OCI-LY1 (cell line): ENCODE measurements around the gene SSBP2.
A peak's percentile ranks its signal among the peaks of the same experiment; 100 is the strongest.

Experiments used
- H2AFZ ChIP-seq: fragments of 200-600 bp; sonication (generic), shearing (Covaris generic); 2 replicates; pipeline ENCODE4 v1.6.0; 2014; ENCODE audit warnings: antibody characterized with exemption, mild to moderate bottlenecking, low read length
- H3F3A ChIP-seq: fragments of 200-600 bp; sonication (generic), shearing (Covaris generic); 2 replicates; pipeline ENCODE4 v1.6.0; 2014; ENCODE audit warnings: mild to moderate bottlenecking, antibody characterized with exemption, low read length, moderate library complexity; ENCODE audit not compliant: insufficient read depth
- H3K27ac ChIP-seq: fragments of 200-600 bp; sonication (generic); 2 replicates; pipeline ENCODE4 v1.5.1; 2014; ENCODE audit warnings: low read length, mixed run types, mild to moderate bottlenecking, low read depth; ENCODE audit not compliant: poor library complexity, severe bottlenecking
- H3K27me3 ChIP-seq: fragments of 200-600 bp; sonication (generic); 2 replicates; pipeline ENCODE4 v1.6.0; 2014; ENCODE audit warnings: antibody characterized with exemption, mild to moderate bottlenecking, low read length, moderate library complexity; ENCODE audit not compliant: insufficient read depth
- H3K36me3 ChIP-seq: fragments of 200-600 bp; sonication (generic); 2 replicates; pipeline ENCODE4 v1.6.1; 2014; ENCODE audit warnings: mild to moderate bottlenecking, antibody characterized with exemption, low read length, moderate library complexity, mixed read lengths; ENCODE audit not compliant: insufficient read depth
- H3K4me1 ChIP-seq: fragments of 200-600 bp; sonication (generic); 2 replicates; pipeline ENCODE4 v1.5.1; 2014; ENCODE audit warnings: mild to moderate bottlenecking, low read length, moderate library complexity; ENCODE audit not compliant: insufficient read depth, severe bottlenecking
- H3K4me2 ChIP-seq: fragments of 200-600 bp; sonication (generic), shearing (Covaris generic); 2 replicates; pipeline ENCODE4 v1.6.1; 2014; ENCODE audit warnings: low read length
- H3K4me3 ChIP-seq: fragments of 200-600 bp; sonication (generic); 2 replicates; pipeline ENCODE4 v1.5.1; 2014; ENCODE audit warnings: low read length, low read depth, mild to moderate bottlenecking, mixed read lengths; ENCODE audit not compliant: poor library complexity, severe bottlenecking
- H3K79me2 ChIP-seq: fragments of 200-600 bp; shearing (Covaris generic); 2 replicates; pipeline ENCODE4 v1.6.1; 2016; ENCODE audit warnings: mixed run types, low read length, mixed read lengths; ENCODE audit not compliant: insufficient read depth
- H3K9ac ChIP-seq: fragments of 200-600 bp; sonication (generic), shearing (Covaris generic); 2 replicates; pipeline ENCODE4 v1.6.1; 2014; ENCODE audit warnings: mild to moderate bottlenecking, low read length, mixed read lengths
- H3K9me2 ChIP-seq: fragments of 200-600 bp; sonication (generic), shearing (Covaris generic); 2 replicates; pipeline ENCODE4 v1.6.1; 2014; ENCODE audit warnings: low read depth, mild to moderate bottlenecking, low read length, mixed read lengths
- H3K9me3 ChIP-seq: fragments of 200-600 bp; shearing (Covaris generic); 2 replicates; pipeline ENCODE4 v1.6.1; 2014; ENCODE audit warnings: low read length, mixed read lengths
- H4K20me1 ChIP-seq: fragments of 200-600 bp; sonication (generic), shearing (Covaris generic); 2 replicates; pipeline ENCODE4 v1.6.0; 2016; ENCODE audit warnings: mild to moderate bottlenecking, low read length; ENCODE audit not compliant: insufficient read depth
- EZH2 ChIP-seq: fragments of 200-600 bp; sonication (generic), shearing (Covaris generic); IDR thresholded peaks from 2 replicates; pipeline ENCODE4 v1.8.0; 2017; ENCODE audit warnings: borderline replicate concordance, mixed run types, mild to moderate bottlenecking, antibody characterized with exemption, low read length, moderate library complexity, mixed read lengths
- TF ChIP-seq, protein P1 (sequence below): fragments of 200-600 bp; sonication (generic), shearing (Covaris generic); IDR thresholded peaks from 2 replicates; pipeline ENCODE4 v1.5.1; 2017; ENCODE audit warnings: mild to moderate bottlenecking, antibody characterized with exemption, low read length, moderate library complexity, mixed read lengths

Gene SSBP2

GRCh38 chr5:81542242-81542641 lies 208.7 kb downstream of the SSBP2 start:
- Histone ChIP-seq H3F3A (no peaks in the 10 kb centered on the region), H3K27me3 (no peaks in the 10 kb centered on the region)

DNA sequence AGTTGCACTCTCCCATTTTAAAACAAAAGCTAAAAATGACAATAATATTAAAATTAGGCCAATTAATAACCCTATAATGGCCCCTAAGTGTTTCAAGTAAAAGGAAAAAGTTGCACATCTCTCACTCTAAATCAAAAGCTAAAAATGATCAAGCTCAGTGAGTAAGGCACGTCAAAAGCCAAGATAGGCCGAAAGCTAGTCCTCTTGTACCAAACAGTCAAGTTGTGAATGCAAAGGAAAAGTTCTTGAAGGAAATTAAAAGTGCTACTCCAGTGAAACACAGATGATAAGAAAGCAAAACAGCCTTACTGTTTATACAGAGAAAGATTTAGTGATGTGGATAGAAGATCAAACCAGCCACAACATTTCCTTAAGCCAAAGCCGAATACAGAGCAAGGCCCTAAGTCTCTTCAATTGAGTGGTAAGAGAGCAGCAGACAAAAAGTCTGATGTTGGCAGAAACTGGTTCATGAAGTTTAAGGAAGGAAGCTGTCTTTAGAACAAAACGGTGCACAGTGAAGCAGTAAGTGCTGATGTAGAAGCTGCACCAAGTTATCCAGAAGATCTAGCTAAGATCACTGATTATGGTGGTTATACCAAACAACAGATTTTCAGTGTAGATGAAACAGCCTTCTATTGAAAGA lies 212.9 kb downstream of the SSBP2 start:
- no peaks in the 10 kb centered on the region for H4K20me1 ChIP-seq
- H3K79me2 ChIP-seq: 0 out of 2 replicates have a peak, but pooled peaks cover 3% of the 10 kb centered on the region
- H3K4me2 ChIP-seq: no peak overlapping the region
- H3K27ac ChIP-seq: peak overlapping the region; percentile 42
- H3K27me3 ChIP-seq: no peaks in the 10 kb centered on the region
- H3K4me3 ChIP-seq: no peak overlapping the region
- peaks cover 14% of the 10 kb centered on the region for H3K4me1 ChIP-seq
- peaks cover 23% of the 10 kb centered on the region for H3K36me3 ChIP-seq
- no peaks in the 10 kb centered on the region for H3F3A ChIP-seq
- H3K9me3 ChIP-seq: peaks cover 2% of the 10 kb centered on the region; the same call in 1 of the 2 replicates
- H2AFZ ChIP-seq: no peak overlapping the region
- no peak overlapping the region for H3K9ac ChIP-seq
- no peaks in the 10 kb centered on the region for H3K9me2 ChIP-seq
- TF ChIP-seq EZH2: no peak
- TF ChIP-seq, protein P1, sequence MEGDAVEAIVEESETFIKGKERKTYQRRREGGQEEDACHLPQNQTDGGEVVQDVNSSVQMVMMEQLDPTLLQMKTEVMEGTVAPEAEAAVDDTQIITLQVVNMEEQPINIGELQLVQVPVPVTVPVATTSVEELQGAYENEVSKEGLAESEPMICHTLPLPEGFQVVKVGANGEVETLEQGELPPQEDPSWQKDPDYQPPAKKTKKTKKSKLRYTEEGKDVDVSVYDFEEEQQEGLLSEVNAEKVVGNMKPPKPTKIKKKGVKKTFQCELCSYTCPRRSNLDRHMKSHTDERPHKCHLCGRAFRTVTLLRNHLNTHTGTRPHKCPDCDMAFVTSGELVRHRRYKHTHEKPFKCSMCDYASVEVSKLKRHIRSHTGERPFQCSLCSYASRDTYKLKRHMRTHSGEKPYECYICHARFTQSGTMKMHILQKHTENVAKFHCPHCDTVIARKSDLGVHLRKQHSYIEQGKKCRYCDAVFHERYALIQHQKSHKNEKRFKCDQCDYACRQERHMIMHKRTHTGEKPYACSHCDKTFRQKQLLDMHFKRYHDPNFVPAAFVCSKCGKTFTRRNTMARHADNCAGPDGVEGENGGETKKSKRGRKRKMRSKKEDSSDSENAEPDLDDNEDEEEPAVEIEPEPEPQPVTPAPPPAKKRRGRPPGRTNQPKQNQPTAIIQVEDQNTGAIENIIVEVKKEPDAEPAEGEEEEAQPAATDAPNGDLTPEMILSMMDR: no peak

More at GRCh38 chr5:81542242-81542641, 208.7 kb downstream of the SSBP2 start:
- Histone ChIP-seq H3K4me2 (no peak overlapping the region), H3K9me3 (peaks cover 2% of the 10 kb centered on the region; the same call in 1 of the 2 replicates), H2AFZ (no peak overlapping the region), H3K27ac (no peak overlapping the region), H3K79me2 (no peaks in the 10 kb centered on the region), H3K36me3 (peaks cover 30% of the 10 kb centered on the region), H3K4me1 (peaks cover 14% of the 10 kb centered on the region), H3K4me3 (no peak overlapping the region), H3K9me2 (no peaks in the 10 kb centered on the region), H3K9ac (no peak overlapping the region), H4K20me1 (no peaks in the 10 kb centered on the region)
- TF ChIP-seq EZH2: no peak
- TF ChIP-seq, protein P1: no peak

- Histone ChIP-seq H4K20me1 (no peaks in the 10 kb centered on the region), H3K36me3 (peaks cover 6% of the 10 kb centered on the region), H3K27ac (no peak overlapping the region), H3K9ac (no peak overlapping the region), H2AFZ (no peak overlapping the region), H3K4me3 (no peak overlapping the region), H3F3A (no peaks in the 10 kb centered on the region), H3K4me2 (no peak overlapping the region), H3K9me3 (no peaks in the 10 kb centered on the region), H3K79me2 (0 out of 2 replicates have a peak, but pooled peaks cover 3% of the 10 kb centered on the region), H3K27me3 (no peaks in the 10 kb centered on the region), H3K4me1 (peaks cover 14% of the 10 kb centered on the region), H3K9me2 (no peaks in the 10 kb centered on the region)
- no peak for TF ChIP-seq EZH2
- TF ChIP-seq, protein P1: no peak
Observed at GRCh38 chr5:81534441-81534840, 216.5 kb downstream of the SSBP2 start.
